Liver (tissue), 3 donors: ENCODE results near the gene OR5K1.

Experiments
- CTCF ChIP-seq: fragments of 150-350 bp; IDR thresholded peaks from 2 replicates; pipeline ENCODE4 v1.5.1; 2017; ENCODE audit warnings: improper control_type of control experiment, low read depth, low read length; ENCODE audit not compliant: missing input control
- HNF4G ChIP-seq: IDR thresholded peaks from 2 replicates; pipeline ENCODE4 v1.6.1; 2016; ENCODE audit warnings: antibody characterized with exemption
- JUND ChIP-seq, 2 donors: IDR thresholded peaks; 2 replicates each; pipeline ENCODE4 v1.6.1; 2016; ENCODE audit warnings: antibody characterized with exemption in 2 of 2
- MAX ChIP-seq: IDR thresholded peaks from 2 replicates; pipeline ENCODE4 v1.6.1; 2016; ENCODE audit warnings: antibody characterized with exemption
- RAD21 ChIP-seq, 2 donors: IDR thresholded peaks; 2 replicates each; pipeline ENCODE4 v1.6.1; 2016; ENCODE audit warnings: antibody characterized with exemption in 2 of 2, mild to moderate bottlenecking in 2 of 2
- SP1 ChIP-seq: IDR thresholded peaks from 2 replicates; pipeline ENCODE4 v1.6.1; 2018; ENCODE audit warnings: antibody characterized with exemption, mild to moderate bottlenecking
- donor health status: healthy.
- donor health status: healthy.

GRCh38 chr3:98519351-98519750 is 56.4 kb downstream of the OR5K1 start:
- no peak for TF ChIP-seq MAX
- no peak for TF ChIP-seq CTCF
- TF ChIP-seq HNF4G, result no peak
- no peak for TF ChIP-seq SP1
- no peak for TF ChIP-seq JUND (IDR thresholded peaks at IDR 0.05)
- TF ChIP-seq RAD21 (IDR thresholded peaks at IDR 0.05), result no peak
